GM21381 (cell line): ENCODE data around the gene GDF15.
A peak's percentile ranks its signal among the peaks of the same experiment; 100 is the strongest.

ENCODE experiments used
- ATAC-seq: cut with Tn5 transposase; IDR thresholded peaks from one replicate; pipeline ENCODE4 v1.9.1; 2021; ENCODE audit warnings: mild to moderate bottlenecking, moderate library complexity; ENCODE audit not compliant: unreplicated experiment

The GDF15 gene

GRCh38 chr19:18428787-18429674, 43.1 kb downstream of the GDF15 start:
- ATAC-seq, result peak; percentile 53

GRCh38 chr19:18429717-18430416, 43.9 kb downstream of the GDF15 start:
- no peak for ATAC-seq

- no peak for ATAC-seq
Observed at GRCh38 chr19:18430417-18431144, 44.6 kb downstream of the GDF15 start.

GRCh38 chr19:18431351-18432197, 45.6 kb downstream of the GDF15 start:
- no peak for ATAC-seq

- ATAC-seq, result no peak
Observed at GRCh38 chr19:18432275-18433014, 46.5 kb downstream of the GDF15 start.

- no peak for ATAC-seq
Observed at GRCh38 chr19:18433015-18433691, 47.2 kb downstream of the GDF15 start.

- ATAC-seq, result no peak
Observed at GRCh38 chr19:18433735-18434398, 47.9 kb downstream of the GDF15 start.

- ATAC-seq, result no peak
Observed at GRCh38 chr19:18434411-18435175, 48.6 kb downstream of the GDF15 start.

- no peak for ATAC-seq
Observed at GRCh38 chr19:18435178-18435841, 49.4 kb downstream of the GDF15 start.

- no peak for ATAC-seq
Observed at GRCh38 chr19:18435842-18436670, 50.1 kb downstream of the GDF15 start.

- peak; percentile 46 for ATAC-seq
Observed at GRCh38 chr19:18436671-18437490, 50.9 kb downstream of the GDF15 start.

- no peak for ATAC-seq
Observed at GRCh38 chr19:18437491-18438330, 51.8 kb downstream of the GDF15 start, which contains the start of gene ISYNA1. Gene ISYNA1, minus strand, starts transcription at chr19:18438133. Its CDS starts 154 bp downstream, at chr19:18437979.

GRCh38 chr19:18438331-18439024, 52.5 kb downstream of the GDF15 start:
- no peak for ATAC-seq
